GM23248 (cell line): ENCODE results near the gene HMGXB3. TPM values are rescaled to one million over a fixed set of nuclear protein-coding genes. Genes with fewer than 3 reads are reported as not detected.

Experiments used
- DNase-seq: peaks from one replicate; pipeline ENCODE4 v3.0.0-alpha.2; 2015
- H2AFZ ChIP-seq: fragments of 200-600 bp; sonication (generic); 2 replicates; pipeline ENCODE4 v1.6.1; 2016; ENCODE audit warnings: antibody characterized with exemption
- H3F3A ChIP-seq: fragments of 200-600 bp; sonication (generic); 2 replicates; pipeline ENCODE4 v1.6.1; 2016; ENCODE audit warnings: mild to moderate bottlenecking, antibody characterized with exemption, mixed run types; ENCODE audit not compliant: insufficient read depth
- H3K27ac ChIP-seq: fragments of 200-600 bp; sonication (generic); 2 replicates; pipeline ENCODE4 v1.5.1; 2016; ENCODE audit warnings: mild to moderate bottlenecking
- H3K27me3 ChIP-seq: fragments of 200-600 bp; sonication (generic); replicated peaks from 2 replicates; pipeline ENCODE4 v1.6.1; 2016; ENCODE audit warnings: mild to moderate bottlenecking; ENCODE audit not compliant: insufficient read depth
- H3K36me3 ChIP-seq: fragments of 200-600 bp; sonication (generic); 2 replicates; pipeline ENCODE4 v1.6.1; 2016; ENCODE audit warnings: low read depth, mild to moderate bottlenecking
- H3K4me1 ChIP-seq: fragments of 200-600 bp; sonication (generic); 2 replicates; pipeline ENCODE4 v1.6.1; 2016; ENCODE audit warnings: mild to moderate bottlenecking; ENCODE audit not compliant: insufficient read depth
- H3K4me2 ChIP-seq: fragments of 200-600 bp; sonication (generic); one replicate; pipeline ENCODE4 v1.6.1; 2016; ENCODE audit warnings: mild to moderate bottlenecking; ENCODE audit not compliant: unreplicated experiment
- H3K4me3 ChIP-seq: fragments of 200-600 bp; sonication (generic); 2 replicates; pipeline ENCODE4 v1.5.1; 2016; ENCODE audit warnings: mild to moderate bottlenecking
- H3K79me2 ChIP-seq: fragments of 200-600 bp; sonication (generic); 2 replicates; pipeline ENCODE4 v1.6.1; 2016; ENCODE audit warnings: mild to moderate bottlenecking; ENCODE audit not compliant: insufficient read depth
- H3K9ac ChIP-seq: fragments of 200-600 bp; sonication (generic); 2 replicates; pipeline ENCODE4 v1.6.1; 2016; ENCODE audit warnings: mild to moderate bottlenecking
- H3K9me2 ChIP-seq: fragments of 200-600 bp; sonication (generic); 2 replicates; pipeline ENCODE4 v1.6.1; 2016; ENCODE audit warnings: mixed run types, mild to moderate bottlenecking, moderate library complexity; ENCODE audit not compliant: insufficient read depth
- H3K9me3 ChIP-seq: fragments of 200-600 bp; sonication (generic); one replicate; pipeline ENCODE4 v1.6.1; 2017; ENCODE audit warnings: low read depth
- H4K20me1 ChIP-seq: fragments of 200-600 bp; sonication (generic); 2 replicates; pipeline ENCODE4 v1.6.0; 2016; ENCODE audit not compliant: insufficient read depth
- EZH2 ChIP-seq: fragments of 200-600 bp; sonication (generic); IDR thresholded peaks from 2 replicates; pipeline ENCODE4 v1.6.1; 2018; ENCODE audit warnings: antibody characterized with exemption, mild to moderate bottlenecking; ENCODE audit not compliant: insufficient read depth, poor library complexity, severe bottlenecking
- EZH2phosphoT487 ChIP-seq: fragments of 200-600 bp; sonication (generic); IDR thresholded peaks from 2 replicates; pipeline ENCODE4 v1.6.1; 2018; ENCODE audit warnings: antibody characterized with exemption, moderate library complexity, mild to moderate bottlenecking, low read depth; ENCODE audit not compliant: insufficient read depth
- WGBS, 2 experiments: methylation state at CpG; one replicate each; pipeline ENCODE4 v1.1.6; 2015 to 2017; ENCODE audit warnings: low lambda C conversion rate in 2 of 2, low coverage in 1 of 2; ENCODE audit errors: missing lambda C conversion rate in 2 of 2; 5-methylcytosine and 5-hydroxymethylcytosine counted together
- in situ Hi-C: fragments of 300-500 bp; cut with MboI; formaldehyde crosslinking; loops from 2 replicates; pipeline ENCODE4 v1.15.0; 2020
- polyA plus RNA-seq: library from polyadenylated mRNA; unstranded; fragments of >200 nt; fragmentation: Nextera tagmentation; extraction: Ambion mirVana; gene quantifications from 2 replicates; pipeline ENCODE4 v1.2.1, GENCODE V29; 2016
- total RNA-seq: library from RNA; depleted of rRNA; stranded (reverse); fragments of >200 nt; shearing (Covaris generic); gene quantifications from 2 replicates; pipeline ENCODE4 v1.2.3, GENCODE V29; 2014

HMGXB3 gene
- total and polyA plus RNA-seq, 2 experiments from 2014 or later, result 13.6 to 46.5 TPM

GRCh38 chr5:150014456-150014855 lies 13.9 kb downstream of the HMGXB3 start:
- peaks cover 75% of the 10 kb centered on the region for H3K36me3 ChIP-seq
- peaks cover 38% of the 10 kb centered on the region for H3F3A ChIP-seq
- no peak overlapping the region for H3K27ac ChIP-seq
- H3K4me2 ChIP-seq, result no peak overlapping the region
- in situ Hi-C loops, result no loop called here
- WGBS, 2 experiments, result 97 to 98% methylated on average over 3 of the region's 3 CpGs
- TF ChIP-seq EZH2phosphoT487 (no peak), EZH2 (no peak)
- peaks cover 15% of the 10 kb centered on the region for H3K4me1 ChIP-seq
- H3K4me3 ChIP-seq, result no peak overlapping the region
- H3K9me3 ChIP-seq, result no peaks in the 10 kb centered on the region
- no peaks in the 10 kb centered on the region for H3K9me2 ChIP-seq
- H2AFZ ChIP-seq, result no peak overlapping the region
- H3K27me3 ChIP-seq, result no peaks in the 10 kb centered on the region
- no peak overlapping the region for H3K9ac ChIP-seq
- H4K20me1 ChIP-seq, result no peaks in the 10 kb centered on the region
- peaks cover 95% of the 10 kb centered on the region for H3K79me2 ChIP-seq
- no peak for DNase-seq

GRCh38 chr5:150015415-150015814 lies 14.9 kb downstream of the HMGXB3 start:
- TF ChIP-seq EZH2, result no peak
- no peak for TF ChIP-seq EZH2phosphoT487
- WGBS, 2 experiments, result 93 to 98% methylated on average over 3 of the region's 3 CpGs
- Histone ChIP-seq H3K9me2 (no peaks in the 10 kb centered on the region), H3K9ac (no peak overlapping the region), H3K36me3 (peaks cover 84% of the 10 kb centered on the region), H3K4me2 (no peak overlapping the region), H3K27ac (no peak overlapping the region), H4K20me1 (no peaks in the 10 kb centered on the region), H3K27me3 (no peaks in the 10 kb centered on the region), H3K79me2 (peaks cover 88% of the 10 kb centered on the region), H3K9me3 (no peaks in the 10 kb centered on the region), H3K4me3 (no peak overlapping the region), H3K4me1 (peaks cover 13% of the 10 kb centered on the region), H2AFZ (no peak overlapping the region), H3F3A (peaks cover 42% of the 10 kb centered on the region)
- in situ Hi-C loops, result no loop called here
- no peak for DNase-seq

- H3K79me2 ChIP-seq, result peaks cover 77% of the 10 kb centered on the region
- H2AFZ ChIP-seq, result no peak overlapping the region
- H3K9ac ChIP-seq, result no peak overlapping the region
- H3K4me3 ChIP-seq, result no peak overlapping the region
- no peaks in the 10 kb centered on the region for H3K9me2 ChIP-seq
- peaks cover 83% of the 10 kb centered on the region for H3K36me3 ChIP-seq
- H3K9me3 ChIP-seq, result no peaks in the 10 kb centered on the region
- H3K27me3 ChIP-seq, result no peaks in the 10 kb centered on the region
- H3K4me2 ChIP-seq, result no peak overlapping the region
- peaks cover 53% of the 10 kb centered on the region for H3F3A ChIP-seq
- no peak for DNase-seq
- H3K27ac ChIP-seq, result no peak overlapping the region
- TF ChIP-seq EZH2 (no peak), EZH2phosphoT487 (no peak)
- H4K20me1 ChIP-seq, result no peaks in the 10 kb centered on the region
- peaks cover 21% of the 10 kb centered on the region for H3K4me1 ChIP-seq
- in situ Hi-C loops, result no loop called here
These were observed 16.0 kb downstream of the HMGXB3 start for GRCh38 chr5:150016537-150016936.

- no peak overlapping the region for H3K4me3 ChIP-seq
- peaks cover 68% of the 10 kb centered on the region for H3K79me2 ChIP-seq
- H4K20me1 ChIP-seq, result no peaks in the 10 kb centered on the region
- H3K9ac ChIP-seq, result no peak overlapping the region
- WGBS, 2 experiments, result 73 to 79% methylated on average over 6 of the region's 6 CpGs
- peak; percentile 60 for DNase-seq
- H3K9me3 ChIP-seq, result no peaks in the 10 kb centered on the region
- no peak overlapping the region for H2AFZ ChIP-seq
- H3K27me3 ChIP-seq, result no peaks in the 10 kb centered on the region
- peaks cover 78% of the 10 kb centered on the region for H3K36me3 ChIP-seq
- no peak overlapping the region for H3K27ac ChIP-seq
- H3F3A ChIP-seq, result peaks cover 61% of the 10 kb centered on the region
- H3K9me2 ChIP-seq, result no peaks in the 10 kb centered on the region
- H3K4me2 ChIP-seq, result no peak overlapping the region
- no peak for TF ChIP-seq EZH2
- TF ChIP-seq EZH2phosphoT487, result no peak
- in situ Hi-C loops, result no loop called here
- H3K4me1 ChIP-seq, result peaks cover 29% of the 10 kb centered on the region
These were observed 16.9 kb downstream of the HMGXB3 start for GRCh38 chr5:150017226-150018005.
